A172 (cell line): ENCODE results near the gene LGALS12. TPM values are rescaled to one million over a fixed set of nuclear protein-coding genes. Genes with fewer than 3 reads are reported as not detected.
A peak's percentile ranks its signal among the peaks of the same experiment; 100 is the strongest.
"Not testable (repeated sequence)": the region's sequence is repeated elsewhere in the genome, so short reads cannot be mapped to it uniquely, and the experiment has no call there.

Experiments used
- DNase-seq: peaks from one replicate; pipeline ENCODE4 v3.0.0-alpha.2; 2015; ENCODE audit warnings: low spot score
- total RNA-seq: library from RNA; depleted of rRNA; stranded (reverse); fragments of >200 nt; shearing (Covaris generic); gene quantifications from 2 replicates; pipeline ENCODE4 v1.2.3, GENCODE V29; 2014

The LGALS12 gene
- total RNA-seq, 1 experiment from 2014 or later: not detected

- DNase-seq: no peak
Observed at GRCh38 chr11:63532799-63533475, 27.1 kb downstream of the LGALS12 start.

GRCh38 chr11:63534076-63534475 is 28.2 kb downstream of the LGALS12 start:
- DNase-seq: no peak

GRCh38 chr11:63534895-63535461 is 29.1 kb downstream of the LGALS12 start:
- DNase-seq: no peak

- DNase-seq: no peak
Observed at GRCh38 chr11:63535734-63536133, 29.9 kb downstream of the LGALS12 start.

GRCh38 chr11:63536669-63537292 is 30.9 kb downstream of the LGALS12 start, which contains the start of gene PLAAT4:
Gene PLAAT4 (plus strand): TSS chr11:63536808. CDS start chr11:63536869, 61 bp downstream.
- peak; percentile 42 for DNase-seq

- DNase-seq: peak; percentile 27
Observed at GRCh38 chr11:63537293-63538101, 31.6 kb downstream of the LGALS12 start.

GRCh38 chr11:63542506-63542905 is 36.6 kb downstream of the LGALS12 start:
- DNase-seq: not testable (repeated sequence)

- no peak for DNase-seq
Observed at GRCh38 chr11:63543711-63544110, 37.8 kb downstream of the LGALS12 start.

GRCh38 chr11:63547061-63547460 is 41.2 kb downstream of the LGALS12 start:
- DNase-seq: no peak

- DNase-seq: no peak
Observed at GRCh38 chr11:63548178-63548577, 42.3 kb downstream of the LGALS12 start.

- no peak for DNase-seq
Observed at GRCh38 chr11:63549411-63549810, 43.5 kb downstream of the LGALS12 start.

- DNase-seq: not testable (repeated sequence)
Observed at GRCh38 chr11:63550156-63550700, 44.3 kb downstream of the LGALS12 start.

- no peak for DNase-seq
Observed at GRCh38 chr11:63551091-63551888, 45.4 kb downstream of the LGALS12 start.

GRCh38 chr11:63551889-63552266 is 46.0 kb downstream of the LGALS12 start:
- DNase-seq: no peak

GRCh38 chr11:63552921-63553320 is 47.0 kb downstream of the LGALS12 start:
- no peak for DNase-seq

GRCh38 chr11:63553759-63554158 is 47.9 kb downstream of the LGALS12 start:
- no peak for DNase-seq

- DNase-seq: no peak
Observed at GRCh38 chr11:63554877-63555223, 49.0 kb downstream of the LGALS12 start.

- no peak for DNase-seq
Observed at GRCh38 chr11:63556404-63557013, 50.6 kb downstream of the LGALS12 start.

- DNase-seq: no peak
Observed at GRCh38 chr11:63557570-63557969, 51.7 kb downstream of the LGALS12 start.

- DNase-seq: no peak
Observed at GRCh38 chr11:63558459-63559157, 52.7 kb downstream of the LGALS12 start.
